Pulmonary artery endothelial cell (primary cell): Measurements from ENCODE around the gene CGNL1. TPM values are rescaled to one million over a fixed set of nuclear protein-coding genes. Genes with fewer than 3 reads are reported as not detected.

Experiments
- DNase-seq: peaks from one replicate; pipeline ENCODE4 v3.0.0-alpha.2; 2011; ENCODE audit warnings: low read depth, low spot score
- total RNA-seq: library from RNA; depleted of rRNA; stranded (reverse); fragments of >200 nt; gene quantifications from 2 replicates; pipeline ENCODE4 v1.2.3, GENCODE V29; 2014

CGNL1 gene
- total RNA-seq, 1 donor from 2014 or later: 43.8 TPM

DNA sequence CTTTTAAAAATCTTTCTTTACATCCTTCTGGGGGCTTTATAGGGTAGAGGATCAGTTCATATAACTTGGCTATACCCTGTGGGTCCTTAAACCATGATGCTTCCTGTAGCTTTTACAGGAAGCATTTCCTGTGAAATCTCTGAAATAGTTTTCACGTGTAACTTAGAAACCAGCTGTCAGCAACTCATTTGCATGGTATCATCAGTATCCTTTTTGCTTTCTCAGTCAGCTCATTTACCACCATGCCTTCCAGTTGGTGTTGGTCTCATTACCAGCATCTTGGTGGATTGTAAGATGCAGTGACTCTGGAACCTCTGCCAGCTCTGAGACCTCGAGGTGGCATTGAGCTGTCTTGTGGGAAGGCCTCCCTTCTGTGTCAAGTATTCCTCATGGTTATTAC lies 118.7 kb downstream of the CGNL1 start:
- no peak for DNase-seq

DNA sequence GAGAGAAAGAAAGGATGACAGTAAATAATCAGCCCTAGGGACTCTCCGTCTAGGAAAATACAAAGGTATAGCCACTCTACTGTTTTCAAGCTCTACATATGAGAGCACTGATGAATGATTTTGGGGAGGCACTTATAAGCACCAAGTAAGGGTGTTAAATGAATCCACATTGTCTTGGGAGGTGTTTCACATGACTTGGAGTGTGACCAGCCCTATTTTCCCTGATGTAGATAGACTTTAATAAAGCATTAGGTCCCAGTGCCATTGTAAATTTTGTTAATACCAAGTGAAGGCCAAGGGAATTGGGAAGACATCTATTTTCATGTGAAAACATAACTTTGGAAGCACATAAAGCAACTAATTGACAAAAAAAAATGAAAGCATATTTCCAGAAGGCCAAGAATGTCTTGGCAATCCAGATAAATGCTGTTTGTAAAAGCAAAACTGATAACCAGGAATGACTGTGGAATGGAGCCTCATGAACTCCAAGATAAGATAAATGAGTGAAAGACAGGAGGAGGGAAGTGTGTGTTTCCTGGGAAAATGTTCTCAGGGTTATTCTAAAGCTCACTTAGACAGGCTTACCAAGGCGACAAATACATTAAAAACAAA lies 119.4 kb downstream of the CGNL1 start:
- DNase-seq: peak; percentile 59

DNA sequence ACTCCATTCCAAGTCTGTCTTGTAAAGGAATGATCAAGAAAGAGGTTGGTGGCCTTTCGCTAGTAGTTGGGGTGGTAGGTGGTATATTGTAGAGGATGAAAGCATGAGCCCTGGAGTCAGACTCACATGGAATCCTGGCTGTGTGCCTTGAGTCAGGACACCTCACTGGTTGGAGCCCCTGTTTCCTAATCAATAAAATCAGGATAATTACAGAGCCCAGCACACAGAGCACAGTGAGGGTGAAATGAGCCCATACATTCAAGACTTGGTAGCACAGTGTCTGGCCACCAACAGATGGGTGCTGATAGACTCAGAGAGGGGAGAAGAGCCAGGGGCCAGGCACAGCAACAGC lies 120.3 kb downstream of the CGNL1 start:
- DNase-seq: no peak

DNA sequence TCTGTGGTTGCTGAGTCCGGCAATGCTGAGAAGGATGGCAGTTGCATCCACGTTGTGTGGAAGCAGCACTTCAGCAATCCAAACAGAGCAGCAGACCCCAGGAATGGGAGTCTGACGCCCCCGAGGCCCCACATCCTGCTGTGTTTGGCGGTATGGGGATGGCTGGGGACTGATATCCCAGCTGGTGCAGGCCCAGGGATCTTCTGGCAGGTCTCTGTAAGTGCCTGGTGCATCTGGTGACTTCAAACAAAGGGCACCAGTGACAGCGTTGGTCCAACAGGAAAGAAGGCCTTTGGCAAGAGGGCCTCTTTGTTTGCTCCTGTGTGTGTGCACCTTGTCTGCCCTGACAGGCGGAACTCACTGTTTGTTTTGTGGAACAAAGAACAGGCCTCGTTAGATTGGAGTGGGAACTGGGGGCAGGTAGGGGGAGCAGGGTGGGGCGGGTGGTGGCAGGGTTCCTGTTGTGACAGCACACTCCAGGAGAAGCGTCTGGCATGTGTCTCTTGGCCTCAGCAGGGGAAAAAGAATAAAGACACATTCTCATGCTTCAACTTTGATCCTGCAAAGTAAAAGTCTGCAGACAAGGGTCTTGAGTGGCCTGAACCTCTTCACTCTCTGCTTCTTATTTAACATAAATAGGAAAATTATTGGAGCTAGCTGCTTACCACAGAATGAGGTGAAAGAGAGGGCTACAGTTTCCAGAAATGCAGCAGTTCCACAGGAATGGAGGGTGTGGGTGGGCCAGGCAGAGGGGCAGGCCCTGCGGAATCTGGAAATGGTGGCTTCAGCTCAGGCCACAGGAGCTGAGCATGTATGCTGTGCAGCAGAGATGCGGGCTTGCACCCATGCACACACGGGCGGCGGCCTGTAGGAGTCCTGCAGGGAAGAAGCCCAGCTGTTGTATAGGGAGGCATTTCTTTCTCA lies 120.9 kb downstream of the CGNL1 start:
- DNase-seq: no peak

DNA sequence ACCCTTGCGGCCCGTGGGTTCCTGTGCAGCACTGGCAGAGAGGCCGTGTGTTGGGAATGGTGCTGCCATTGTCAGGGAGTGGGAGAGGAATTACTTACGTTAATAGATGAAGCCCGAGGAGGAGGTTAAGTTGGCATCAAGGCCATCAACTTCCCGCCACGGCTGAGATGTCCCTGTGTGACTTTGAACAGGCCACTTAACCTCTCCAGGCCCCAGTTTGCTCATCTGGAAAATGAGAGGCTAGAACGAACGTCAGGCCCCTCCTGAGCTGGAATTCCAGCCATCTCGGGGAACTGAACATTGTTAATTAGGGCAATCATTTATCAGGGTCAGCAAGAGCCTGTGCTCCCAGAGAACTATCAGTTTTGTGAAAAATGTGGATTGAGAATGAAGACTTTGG lies 124.0 kb downstream of the CGNL1 start:
- DNase-seq: no peak

DNA sequence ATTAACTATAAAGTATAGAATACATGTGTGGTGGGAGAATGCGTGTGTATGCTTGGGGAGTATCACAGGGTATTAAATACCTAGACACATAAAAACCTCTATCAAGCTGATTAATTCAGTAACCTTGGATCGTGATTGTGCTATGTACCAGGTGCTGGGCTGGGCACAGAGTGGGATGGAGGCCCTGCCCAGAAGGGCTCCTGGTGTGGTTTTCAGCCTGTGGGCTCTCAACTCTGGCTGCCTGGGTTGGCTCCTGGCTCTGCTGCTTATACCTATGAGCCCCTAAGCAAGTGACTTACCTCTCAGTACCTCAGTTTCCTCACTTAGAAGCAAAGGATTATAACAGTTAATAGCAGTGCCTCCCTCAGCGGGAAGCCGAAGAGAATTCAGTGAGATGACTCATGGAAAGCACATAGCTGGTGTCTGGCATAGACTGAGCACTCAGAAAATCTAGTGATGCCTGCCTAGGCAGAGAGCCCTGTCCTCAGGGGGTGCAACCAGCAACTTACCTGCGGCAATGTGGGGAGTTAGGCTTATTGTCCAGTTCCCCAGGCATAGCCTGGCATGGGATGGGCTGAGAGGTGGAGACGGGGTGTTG lies 124.8 kb downstream of the CGNL1 start:
- DNase-seq: no peak

DNA sequence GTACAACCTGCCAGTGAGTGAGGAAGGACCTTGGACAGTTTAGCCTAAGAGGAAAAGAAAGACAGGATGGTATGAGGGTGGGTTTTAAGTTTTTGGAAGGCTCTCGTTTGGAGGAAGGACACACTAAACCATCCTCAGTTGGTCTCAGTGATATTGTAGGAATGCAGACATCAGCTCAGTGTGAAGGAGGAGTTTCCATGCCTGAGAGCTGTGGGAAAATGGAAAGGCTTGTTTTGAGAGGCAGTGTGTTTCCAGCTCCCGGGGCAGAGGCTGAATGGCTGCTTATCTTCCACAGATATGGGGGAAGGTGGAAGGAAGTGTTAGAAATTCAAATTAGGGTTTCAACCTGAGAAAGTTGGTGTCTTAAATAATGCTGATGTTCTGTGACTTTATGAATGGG lies 125.8 kb downstream of the CGNL1 start:
- DNase-seq: no peak

DNA sequence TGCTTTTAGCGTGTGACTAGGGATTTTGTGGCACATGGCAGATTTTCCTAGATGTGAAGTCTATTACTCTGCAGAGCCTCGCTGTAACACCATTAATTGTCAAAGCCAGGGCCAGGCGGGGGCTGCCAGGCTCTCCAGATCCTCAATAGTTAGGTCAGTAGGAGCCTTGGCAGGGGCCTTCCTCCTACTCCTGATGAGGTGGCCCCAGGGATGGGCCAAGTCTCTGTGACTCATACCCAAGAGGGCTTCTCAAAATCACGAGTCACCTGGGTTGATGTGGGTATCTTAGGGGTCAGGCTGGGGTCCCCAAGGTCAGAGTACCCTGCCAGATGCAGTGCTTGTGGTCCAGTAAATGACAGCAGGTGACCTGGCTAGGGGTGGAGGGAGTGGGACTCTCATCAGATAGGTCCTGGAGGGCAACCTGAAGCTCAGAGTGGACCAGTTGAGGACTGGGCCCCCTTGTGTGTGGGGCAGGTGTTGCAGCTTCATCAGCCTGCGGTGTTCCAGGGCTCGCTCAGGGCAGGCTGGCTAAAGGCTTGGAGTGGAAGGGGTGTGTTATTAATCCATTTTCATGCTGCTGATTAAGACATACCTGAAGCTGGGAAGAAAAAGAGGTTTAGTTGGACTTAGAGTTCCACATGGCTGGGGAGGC lies 126.9 kb downstream of the CGNL1 start:
- no peak for DNase-seq

DNA sequence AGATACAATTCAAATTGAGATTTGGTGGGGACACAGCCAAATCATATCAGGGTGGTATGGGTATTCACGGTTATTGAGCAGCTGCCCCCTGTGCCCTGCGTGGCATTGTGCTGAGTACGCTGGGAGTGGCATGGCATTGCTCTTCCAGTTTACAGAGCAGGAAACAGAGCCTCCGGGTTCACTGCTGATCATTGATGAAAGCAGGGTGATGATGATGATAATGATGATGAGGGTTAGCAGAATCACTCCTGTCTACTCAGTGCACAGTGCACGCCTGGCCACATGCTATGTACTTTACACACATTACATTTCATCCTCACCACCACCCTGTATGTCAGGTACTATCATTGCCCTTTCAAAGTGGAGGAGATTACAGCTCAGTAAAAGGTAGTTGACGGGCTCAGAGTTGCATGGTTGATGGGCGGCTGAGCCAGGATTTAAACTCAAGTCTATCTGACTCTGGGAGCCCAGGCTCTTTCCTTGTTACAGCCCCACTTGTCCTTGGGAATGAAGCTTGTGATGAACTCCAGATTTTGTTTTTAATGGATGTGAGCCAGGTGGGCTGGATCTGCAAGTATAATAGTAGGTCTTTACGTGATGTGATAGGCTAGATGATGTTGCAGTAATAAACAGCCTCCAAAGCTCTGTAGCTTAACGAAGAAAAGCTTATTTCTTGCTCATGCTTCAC lies 127.8 kb downstream of the CGNL1 start:
- DNase-seq: peak; percentile 36

DNA sequence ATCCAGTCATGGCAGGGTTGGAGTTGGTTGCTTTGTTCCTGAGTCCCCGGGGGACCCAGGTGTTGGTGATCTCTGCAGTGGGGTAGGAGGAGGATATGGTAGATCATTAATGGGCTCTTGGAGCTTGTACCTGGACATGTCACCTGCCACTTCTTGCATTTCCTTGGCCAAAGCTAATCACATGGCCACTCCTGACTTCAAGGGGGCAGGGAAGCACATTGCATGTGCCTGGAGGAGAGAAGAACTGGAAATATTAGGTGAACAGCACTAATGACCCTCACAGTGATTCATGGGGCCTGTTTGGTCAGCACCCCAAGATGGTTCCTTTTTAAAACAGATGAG lies 128.3 kb downstream of the CGNL1 start:
- DNase-seq: no peak

DNA sequence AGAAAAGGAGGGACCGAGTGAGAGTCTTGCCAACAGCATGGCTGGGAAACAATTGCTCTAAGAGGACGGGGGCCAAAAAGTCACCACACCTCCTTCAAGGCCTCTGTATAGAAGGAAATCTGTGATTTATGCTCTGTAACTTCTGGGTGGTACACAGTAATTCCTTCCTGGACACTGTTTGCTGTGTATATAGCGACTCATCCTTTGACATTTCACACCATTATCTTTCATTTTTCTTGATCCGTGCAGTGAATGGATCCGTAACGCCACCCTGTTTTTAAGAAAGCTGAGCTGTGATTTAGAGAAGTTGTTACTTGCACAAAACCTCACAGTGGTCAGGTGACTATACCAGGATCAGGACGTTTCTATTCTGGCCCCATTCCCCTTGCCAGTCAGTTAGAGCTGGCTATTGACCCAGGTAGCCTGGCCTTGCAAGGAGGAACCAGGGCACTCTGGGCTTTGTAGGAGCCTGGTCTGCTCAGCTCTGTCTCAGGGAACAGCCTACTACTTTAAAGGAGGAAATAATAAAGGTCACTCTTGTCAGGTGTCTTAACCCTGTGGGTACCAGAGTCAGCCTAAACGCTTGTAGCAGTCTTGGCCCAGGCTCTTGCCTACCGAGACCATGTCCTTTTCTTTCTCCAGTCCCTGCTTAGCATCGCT lies 128.9 kb downstream of the CGNL1 start:
- DNase-seq: no peak

DNA sequence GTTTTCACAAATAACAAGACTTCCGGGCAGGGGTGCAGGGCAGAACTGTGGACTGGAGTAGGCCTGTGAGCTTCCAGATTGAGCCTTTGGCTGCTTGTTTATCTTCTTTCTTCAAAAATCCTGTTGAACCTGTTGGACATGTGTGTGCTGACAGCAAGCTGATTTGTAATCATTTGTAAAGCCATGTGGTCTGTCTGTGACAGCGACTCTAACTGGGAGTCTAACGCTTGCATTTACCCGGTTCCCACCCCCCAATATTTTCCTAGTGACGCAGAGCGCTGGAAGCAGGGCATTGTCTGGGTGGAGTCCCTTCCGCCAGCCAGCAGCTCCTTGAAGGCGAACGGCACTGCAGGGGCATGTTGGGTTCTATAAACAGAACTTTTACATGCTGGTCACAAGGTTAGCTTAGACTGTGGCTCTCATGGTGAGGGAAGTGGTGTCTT lies 129.7 kb downstream of the CGNL1 start:
- DNase-seq: peak; percentile 52

DNA sequence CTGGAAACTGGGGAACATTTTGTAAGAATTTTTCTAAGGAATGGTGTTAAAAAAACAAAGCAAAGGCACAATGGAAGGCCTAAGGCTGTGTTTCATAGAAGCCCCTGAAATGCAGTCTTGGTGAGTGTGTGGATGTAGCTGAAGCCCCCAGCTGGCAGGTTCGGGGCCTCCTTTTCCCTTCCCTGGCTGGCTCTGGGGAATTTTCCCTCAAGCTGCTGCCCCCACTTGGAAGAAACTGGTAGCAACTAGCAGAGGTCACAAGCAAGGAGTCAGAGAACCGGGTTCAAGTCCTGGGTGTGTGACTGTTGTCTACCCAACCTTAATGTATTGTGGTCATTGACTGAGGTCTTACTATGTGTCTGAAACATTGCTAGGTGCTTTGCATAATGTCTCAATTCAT lies 130.1 kb downstream of the CGNL1 start:
- no peak for DNase-seq

DNA sequence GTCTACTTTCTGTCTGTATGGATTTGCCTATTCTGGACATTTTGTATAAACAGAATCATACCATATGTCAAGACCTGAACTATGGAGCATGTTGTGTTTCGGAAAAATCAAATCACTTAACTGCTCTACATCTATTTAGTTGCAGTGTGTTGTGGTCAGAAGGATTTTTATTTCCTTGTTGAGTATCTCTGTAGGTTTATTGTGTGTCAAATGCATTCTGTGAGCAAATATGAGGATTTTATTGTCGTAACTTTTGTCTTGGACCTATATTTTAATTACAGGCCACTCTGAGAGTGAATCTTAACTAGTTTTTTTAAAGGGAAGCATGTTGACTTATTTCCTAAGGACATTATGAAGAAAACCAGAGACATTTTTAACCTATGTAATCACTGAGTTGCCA lies 130.8 kb downstream of the CGNL1 start:
- DNase-seq: no peak

DNA sequence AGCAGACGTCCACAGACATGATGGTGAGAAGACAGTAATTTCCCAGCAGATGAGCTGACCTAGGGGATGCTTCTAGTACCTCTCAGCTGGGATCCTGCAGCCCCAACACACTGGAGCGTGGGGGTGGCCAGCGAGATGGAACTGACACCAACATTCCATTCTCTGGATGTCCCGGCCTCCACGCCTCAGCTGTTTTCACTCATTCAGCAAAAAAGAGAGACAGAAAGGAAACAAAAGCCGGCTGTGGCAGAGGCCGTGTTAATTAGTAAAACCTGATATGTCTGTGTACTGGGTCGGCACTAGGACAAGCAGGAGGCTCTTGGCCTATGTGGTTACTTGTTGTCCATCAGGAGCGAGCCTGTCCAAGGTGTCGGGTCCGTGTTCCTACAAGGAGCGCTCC lies 132.8 kb downstream of the CGNL1 start:
- DNase-seq: no peak

DNA sequence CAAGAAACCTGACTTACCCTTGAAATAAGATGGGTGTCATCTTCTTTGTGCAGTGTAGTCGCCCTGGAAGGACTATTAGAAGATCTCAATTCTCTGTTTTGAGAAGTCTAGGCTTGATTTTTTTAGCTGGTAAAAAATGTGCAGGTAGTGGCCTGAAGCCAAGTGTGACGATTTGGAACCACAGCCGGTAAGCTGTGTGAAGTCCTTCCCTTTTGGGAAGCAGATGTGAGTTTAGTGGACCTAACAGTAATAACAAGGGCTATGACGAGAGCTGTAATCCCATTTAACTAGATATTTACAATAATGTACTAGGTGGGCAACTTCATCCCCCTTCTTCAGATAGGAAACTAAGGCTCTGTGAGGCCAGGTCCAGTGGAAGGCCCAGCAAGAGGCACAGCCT lies 133.7 kb downstream of the CGNL1 start:
- no peak for DNase-seq

DNA sequence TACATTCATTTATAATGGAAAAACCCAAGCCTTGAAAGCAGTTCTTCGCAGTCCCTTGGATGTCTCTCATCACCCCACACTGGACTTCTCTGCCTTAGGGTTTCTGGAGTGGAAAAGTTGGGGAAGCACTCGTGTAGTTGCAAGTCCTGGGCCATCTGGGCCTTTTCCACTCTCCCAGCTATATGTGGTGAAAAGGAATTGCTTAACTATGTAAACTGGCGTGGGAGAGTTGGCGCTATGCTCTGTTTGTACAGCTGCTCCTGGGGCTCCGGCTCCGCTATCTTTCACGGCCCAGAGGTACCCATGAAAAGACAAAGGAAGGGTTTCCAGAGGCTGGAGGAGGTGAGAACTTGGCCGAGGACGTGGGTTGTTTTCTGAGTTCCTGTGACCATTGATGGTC lies 134.3 kb downstream of the CGNL1 start:
- DNase-seq: peak; percentile 87

DNA sequence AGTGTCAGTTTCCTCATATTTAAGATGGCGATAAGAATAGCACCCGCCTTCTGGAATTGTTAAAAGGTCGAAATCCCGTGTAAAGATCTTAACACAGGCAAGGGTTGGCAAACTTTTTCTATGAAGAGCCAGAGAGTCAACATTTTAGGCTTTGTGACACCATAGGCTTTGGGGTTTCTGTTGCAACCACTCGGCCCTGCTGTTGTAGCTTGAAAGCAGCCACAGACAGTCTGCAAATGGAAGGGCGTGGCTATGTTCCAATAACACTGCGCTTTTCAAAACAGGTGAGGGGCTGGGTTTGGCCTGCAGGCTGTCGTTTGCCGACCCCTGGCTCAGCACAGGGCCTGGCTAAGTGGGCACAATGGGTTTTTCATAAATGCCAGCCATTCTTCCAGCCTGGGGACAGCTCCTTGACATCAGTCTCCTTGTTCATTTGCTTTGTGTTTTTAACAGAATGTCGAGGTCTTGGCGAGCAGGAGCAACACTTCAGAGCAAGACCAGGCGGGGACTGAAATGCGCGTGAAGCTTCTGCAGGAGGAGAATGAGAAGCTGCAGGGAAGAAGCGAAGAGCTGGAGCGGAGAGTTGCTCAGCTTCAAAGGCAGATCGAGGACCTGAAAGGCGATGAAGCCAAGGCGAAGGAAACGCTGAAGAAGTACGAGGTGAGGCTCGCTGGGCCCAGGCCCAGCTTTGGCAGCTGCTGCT lies 140.2 kb downstream of the CGNL1 start:
- no peak for DNase-seq

DNA sequence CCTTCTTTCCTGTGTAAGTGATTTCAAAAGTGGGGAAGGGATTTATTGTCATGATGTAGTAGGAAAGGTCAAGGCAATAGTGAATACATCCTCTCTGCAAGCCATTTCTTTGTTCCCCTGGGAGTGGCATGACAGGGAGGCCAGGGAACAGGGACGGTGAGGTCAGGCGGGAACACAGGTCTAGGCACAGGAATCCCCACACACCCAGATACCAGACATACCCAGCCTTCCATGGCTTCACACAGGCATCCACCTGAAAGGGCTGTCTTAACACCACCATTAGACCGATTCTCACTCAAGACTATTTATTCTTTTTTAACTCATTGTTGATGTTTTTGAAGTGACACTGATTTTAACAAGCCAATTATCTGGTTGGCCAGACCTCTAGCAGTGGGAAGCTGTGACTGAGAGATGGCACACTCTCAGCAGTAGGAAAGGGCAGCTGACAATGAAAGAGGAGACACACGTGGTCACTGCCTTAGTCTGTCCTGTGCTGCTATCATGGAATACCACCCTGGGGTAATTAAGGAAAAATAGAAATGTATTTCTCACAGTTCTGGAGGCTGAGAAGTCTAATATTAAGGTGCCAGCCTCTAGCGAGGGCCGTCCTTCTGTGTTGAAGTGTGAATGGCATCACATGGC lies 140.8 kb downstream of the CGNL1 start:
- no peak for DNase-seq
